ENCODE data around the gene BDNF.

BDNF gene

GRCh38 chr11:27608951-27609350, 91.3 kb downstream of the BDNF start:
- FAIRE-seq, result no peak
- no peak for DNase-seq (ENCODE audit: insufficient read length, low spot score)

GRCh38 chr11:27605422-27605821, 94.8 kb downstream of the BDNF start:
- FAIRE-seq (no peak), DNase-seq (ENCODE audit: insufficient read length, low spot score) (no peak)
